Mesangial cell (primary cell): ENCODE measurements around the gene MCM3AP. TPM values are rescaled to one million over a fixed set of nuclear protein-coding genes. Genes with fewer than 3 reads are reported as not detected.

ENCODE experiments used
- total RNA-seq: library from RNA; depleted of rRNA; stranded (reverse); fragments of >200 nt; gene quantifications from 2 replicates; pipeline ENCODE4 v1.2.3, GENCODE V29; 2015

The MCM3AP gene
- 56.5 and 60.6 TPM in 2 replicates for total RNA-seq

GRCh38 chr21:46285206-46285661 is at the start of gene MCM3AP:
MCM3AP (minus strand) TSS chr21:46285611; CDS start chr21:46285286, 325 bp downstream.

DNA sequence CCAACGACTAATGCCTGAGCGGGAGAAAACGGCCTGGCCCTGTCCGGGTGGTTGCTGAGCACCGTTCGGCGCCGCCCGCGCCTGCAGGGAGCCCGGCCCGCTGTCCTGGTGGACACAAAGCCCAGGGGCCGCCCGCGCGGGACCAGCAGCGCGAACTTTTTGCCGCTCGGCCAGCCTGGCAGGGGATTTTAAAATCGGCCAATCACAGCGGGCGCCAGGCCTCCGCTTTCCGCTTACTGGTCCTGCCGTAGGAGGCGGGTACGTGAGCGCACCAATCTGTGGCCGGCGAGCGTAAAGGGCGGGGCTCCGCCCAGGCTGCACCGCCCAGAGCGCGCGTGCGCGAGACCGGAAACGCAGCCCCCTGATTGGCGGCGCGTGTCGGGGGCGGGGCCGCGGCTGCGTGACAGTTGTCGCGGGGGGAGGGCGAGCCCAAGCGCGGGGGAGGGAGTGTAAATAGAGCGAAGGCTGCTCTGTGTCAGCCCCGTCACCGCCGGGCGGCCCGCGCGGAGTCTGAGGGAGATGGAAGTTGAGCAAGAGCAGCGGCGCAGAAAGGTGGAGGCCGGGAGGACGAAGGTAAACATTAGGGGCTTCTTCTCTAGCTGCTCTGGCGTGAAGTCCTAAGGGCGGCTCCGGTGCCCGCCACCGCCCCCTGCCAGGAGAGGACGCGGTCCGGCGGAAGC is 38.4 kb upstream of the MCM3AP start, which contains the start of the genes C21orf58 and PCNT:
TSS of gene C21orf58 (minus strand) at position 161 of the 680 bp plus-strand sequence. CDS start 1,132 bp downstream, outside the sequence.
TSS of gene PCNT (plus strand) at position 447 of the 680 bp plus-strand sequence. CDS start at position 520, 73 bp downstream.

DNA sequence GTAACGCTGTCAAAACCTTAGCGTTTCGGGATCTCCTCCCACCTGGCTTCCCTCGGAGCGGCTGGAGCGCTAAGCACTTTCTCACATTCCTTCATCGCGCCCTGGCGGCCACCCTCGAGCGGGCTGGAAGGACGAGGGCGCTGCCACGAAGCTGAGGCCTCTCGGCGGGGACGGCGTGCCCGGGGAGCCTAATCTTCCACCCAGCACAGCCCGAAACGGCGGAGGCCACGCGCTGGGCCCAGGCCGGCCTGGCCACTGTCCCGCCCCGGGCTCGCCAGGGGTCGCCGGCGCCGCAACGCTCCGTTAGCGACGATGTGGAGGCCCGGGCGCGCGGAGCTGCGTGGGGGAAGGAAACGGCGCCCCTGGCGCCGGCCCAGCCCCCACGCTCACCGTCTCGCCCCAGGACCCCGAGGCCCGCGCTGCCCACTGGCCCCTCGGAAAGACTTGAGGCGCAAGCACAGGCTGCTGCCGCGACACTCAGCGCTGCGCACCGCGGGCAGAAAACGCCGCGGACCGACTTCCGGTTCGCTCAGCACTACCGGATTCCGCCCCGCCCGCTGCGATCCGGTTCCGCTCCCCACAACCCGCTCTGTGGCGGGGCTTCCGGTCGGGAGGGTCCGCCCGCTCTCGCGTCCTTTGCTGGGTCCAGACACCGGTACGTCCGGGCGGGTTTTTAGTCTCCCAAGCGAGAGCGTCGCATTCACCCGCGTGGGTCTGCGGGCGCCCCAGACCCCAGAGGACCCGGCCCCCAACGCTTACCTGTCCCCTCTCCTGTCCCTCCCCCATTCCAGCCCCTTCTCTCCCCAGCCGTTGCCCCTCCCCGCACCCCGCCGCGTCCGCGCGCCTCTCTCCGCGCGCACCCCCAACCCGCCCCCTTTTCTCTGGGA is 593 bp upstream of the MCM3AP start, which contains the start of gene YBEY:
TSS of gene YBEY (plus strand) at position 582 of the 887 bp plus-strand sequence. CDS start 572 bp downstream, outside the sequence.

GRCh38 chr21:46228345-46229051 is 56.9 kb downstream of the MCM3AP start, which contains the start of gene LSS:
LSS (minus strand) TSS chr21:46228774; CDS start chr21:46228745, 29 bp downstream.

Other genes starting within 250 kb of the MCM3AP start
- gene COL6A2, start 187.5 kb downstream of the MCM3AP start, total RNA-seq = 187 and 256 TPM in 2 replicates
- not detected in 2 replicates for gene FTCD, start 130.0 kb downstream of the MCM3AP start, total RNA-seq
- 20.7 TPM in 1 of 2 replicates, not detected in the other for gene SPATC1L, start 101.2 kb downstream of the MCM3AP start, total RNA-seq
- 66.0 and 103 TPM in 2 replicates for gene LSS, start 56.8 kb downstream of the MCM3AP start, total RNA-seq
- 11.1 and 21.6 TPM in 2 replicates for gene YBEY, start 731 bp upstream of the MCM3AP start, total RNA-seq
- gene C21orf58, start 38.3 kb upstream of the MCM3AP start, total RNA-seq = 2.9 and 10.3 TPM in 2 replicates
- 18.5 and 24.0 TPM in 2 replicates for gene PCNT, start 38.5 kb upstream of the MCM3AP start, total RNA-seq
- 17.6 and 19.0 TPM in 2 replicates for gene DIP2A, start 173.3 kb upstream of the MCM3AP start, total RNA-seq